RWPE1 (cell line): ENCODE results near the gene KSR1.
"Not testable (repeated sequence)": the region's sequence is repeated elsewhere in the genome, so short reads cannot be mapped to it uniquely, and the experiment has no call there.

ENCODE experiments used
- CTCF ChIA-PET: fragments of 350-600 bp; sonication (Branson Sonifier 250); formaldehyde crosslinking; extraction: SDS; loops from one replicate; lab custom pipeline; 2021; lab: Yijun Ruan, JAX
- POLR2A ChIA-PET: fragments of 400-600 bp; formaldehyde crosslinking; extraction: SDS; loops from one replicate; lab custom pipeline; 2020; ENCODE audit warnings: antibody characterized with exemption; ENCODE audit not compliant: low non-redundant PET; lab: Yijun Ruan, JAX
- DNase-seq: peaks from one replicate; pipeline ENCODE4 v3.0.0; 2012; ENCODE audit warnings: low spot score
- H3K27ac ChIP-seq: fragments of 450-650 bp; 2 replicates; pipeline ENCODE4 v1.5.1; 2017
- TF ChIP-seq, protein P1 (sequence below): fragments of 450-650 bp; conservative IDR thresholded peaks from 2 replicates; pipeline ENCODE4 v1.5.1; 2017; ENCODE audit warnings: low read depth, mild to moderate bottlenecking

The KSR1 gene

DNA sequence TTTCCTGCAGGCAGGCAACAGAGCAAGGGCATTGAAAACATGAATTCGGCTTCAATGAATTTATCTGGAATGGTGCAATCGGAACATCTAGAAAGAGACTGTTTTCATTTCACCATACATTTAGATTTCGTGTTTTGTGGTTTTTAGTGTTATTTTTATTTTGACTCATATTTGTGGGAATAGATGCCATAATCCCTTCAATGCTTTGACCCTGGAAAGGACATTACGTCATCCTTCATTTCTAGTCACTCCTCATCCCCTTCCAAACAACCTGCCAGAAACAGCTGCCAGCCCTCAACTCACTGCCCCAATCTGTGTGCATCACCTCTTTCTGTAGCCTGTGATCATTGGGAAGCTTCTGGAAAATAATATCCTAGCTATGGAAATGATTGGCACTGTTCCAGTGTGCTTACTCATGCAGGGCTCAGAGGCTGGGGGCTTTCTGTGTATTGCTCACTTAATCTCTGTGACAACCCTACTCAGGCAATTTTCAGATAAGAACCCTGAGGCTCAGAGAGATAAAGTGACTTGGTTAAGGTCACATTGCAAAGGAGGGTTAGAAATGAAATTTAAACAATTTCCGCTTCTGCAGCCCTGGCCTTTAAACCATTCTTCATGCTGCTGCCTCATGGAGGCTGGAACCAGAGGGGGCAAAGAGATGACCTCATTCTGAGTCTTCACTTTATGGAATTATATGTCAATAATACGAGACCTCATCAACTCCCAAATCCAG is 9.5 kb upstream of the KSR1 start:
- TF ChIP-seq, protein P1, sequence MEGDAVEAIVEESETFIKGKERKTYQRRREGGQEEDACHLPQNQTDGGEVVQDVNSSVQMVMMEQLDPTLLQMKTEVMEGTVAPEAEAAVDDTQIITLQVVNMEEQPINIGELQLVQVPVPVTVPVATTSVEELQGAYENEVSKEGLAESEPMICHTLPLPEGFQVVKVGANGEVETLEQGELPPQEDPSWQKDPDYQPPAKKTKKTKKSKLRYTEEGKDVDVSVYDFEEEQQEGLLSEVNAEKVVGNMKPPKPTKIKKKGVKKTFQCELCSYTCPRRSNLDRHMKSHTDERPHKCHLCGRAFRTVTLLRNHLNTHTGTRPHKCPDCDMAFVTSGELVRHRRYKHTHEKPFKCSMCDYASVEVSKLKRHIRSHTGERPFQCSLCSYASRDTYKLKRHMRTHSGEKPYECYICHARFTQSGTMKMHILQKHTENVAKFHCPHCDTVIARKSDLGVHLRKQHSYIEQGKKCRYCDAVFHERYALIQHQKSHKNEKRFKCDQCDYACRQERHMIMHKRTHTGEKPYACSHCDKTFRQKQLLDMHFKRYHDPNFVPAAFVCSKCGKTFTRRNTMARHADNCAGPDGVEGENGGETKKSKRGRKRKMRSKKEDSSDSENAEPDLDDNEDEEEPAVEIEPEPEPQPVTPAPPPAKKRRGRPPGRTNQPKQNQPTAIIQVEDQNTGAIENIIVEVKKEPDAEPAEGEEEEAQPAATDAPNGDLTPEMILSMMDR = no peak
- no peak overlapping the region for H3K27ac ChIP-seq
- POLR2A ChIA-PET = no interaction called here
- peak; percentile 25 for DNase-seq
- CTCF ChIA-PET = interaction anchor here (0.6 to 1.0 kb wide), 2 partner anchors 12 to 78 kb away, joined by 3 read pairs; no protein-coding TSS in a partner anchor

DNA sequence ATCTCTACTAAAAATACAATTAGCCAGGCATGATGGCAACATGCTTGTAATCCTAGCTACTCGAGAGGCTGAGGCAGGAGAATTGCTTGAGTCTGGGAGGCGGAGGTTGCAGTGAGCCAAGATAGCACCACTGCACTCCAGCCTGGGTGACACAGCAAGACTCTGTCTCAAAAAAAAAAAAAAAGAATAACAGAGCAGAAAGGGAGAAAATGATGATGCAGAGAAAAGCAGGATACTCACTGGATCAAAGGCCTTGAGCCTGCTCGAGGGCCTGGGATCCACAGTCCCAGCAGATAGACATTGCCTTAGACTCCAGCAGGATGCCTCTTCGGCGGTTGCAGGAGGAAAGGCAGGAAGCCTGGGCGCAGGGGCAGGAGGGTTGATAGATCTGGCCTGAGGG is 7.7 kb upstream of the KSR1 start:
- POLR2A ChIA-PET, H3K27ac ChIP-seq, CTCF ChIA-PET, DNase-seq: not testable (repeated sequence)

DNA sequence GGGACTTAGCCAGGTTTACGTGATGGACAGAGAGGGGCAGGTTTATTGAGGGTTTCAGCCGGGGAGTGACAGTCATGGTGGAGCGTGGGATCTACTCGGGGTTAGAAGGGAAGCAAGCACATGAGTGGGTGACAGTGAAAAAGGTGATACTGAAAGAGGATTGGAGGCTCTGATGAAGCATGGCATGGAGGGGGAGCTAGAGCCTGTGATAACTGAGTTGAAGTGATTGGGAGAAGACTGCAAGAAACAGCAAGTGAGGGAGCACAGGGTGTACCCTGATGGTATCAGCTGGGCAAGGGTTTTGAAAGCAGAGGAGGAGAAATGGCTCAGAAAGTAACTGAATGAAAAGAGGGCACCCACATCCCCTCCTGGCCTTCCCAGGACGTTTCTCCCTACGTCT is 6.7 kb upstream of the KSR1 start:
- POLR2A ChIA-PET = no interaction called here
- no peak overlapping the region for H3K27ac ChIP-seq
- TF ChIP-seq, protein P1 = no peak
- CTCF ChIA-PET = no interaction called here
- DNase-seq = no peak

DNA sequence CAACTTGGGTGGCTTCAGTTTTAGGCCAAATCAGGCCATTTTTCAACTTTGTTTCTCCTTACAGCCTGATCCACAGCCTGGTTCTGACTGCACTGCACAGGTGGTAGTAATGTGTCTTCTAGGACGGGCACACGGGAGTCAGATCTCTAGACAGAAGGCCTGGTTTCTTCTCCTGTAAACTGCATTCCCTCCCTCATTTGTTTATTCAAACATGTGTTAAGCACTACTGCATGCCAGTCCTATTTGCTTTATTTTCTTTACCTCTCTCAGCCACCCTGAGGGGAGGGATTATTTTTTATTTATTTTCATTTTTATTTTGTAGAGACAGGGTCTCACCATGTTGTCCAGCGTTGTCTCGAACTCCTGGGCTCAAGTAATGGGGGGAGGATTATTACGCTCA is 6.3 kb upstream of the KSR1 start:
- POLR2A ChIA-PET = no interaction called here
- no peak for DNase-seq
- no peak overlapping the region for H3K27ac ChIP-seq
- TF ChIP-seq, protein P1 = no peak
- CTCF ChIA-PET = no interaction called here

DNA sequence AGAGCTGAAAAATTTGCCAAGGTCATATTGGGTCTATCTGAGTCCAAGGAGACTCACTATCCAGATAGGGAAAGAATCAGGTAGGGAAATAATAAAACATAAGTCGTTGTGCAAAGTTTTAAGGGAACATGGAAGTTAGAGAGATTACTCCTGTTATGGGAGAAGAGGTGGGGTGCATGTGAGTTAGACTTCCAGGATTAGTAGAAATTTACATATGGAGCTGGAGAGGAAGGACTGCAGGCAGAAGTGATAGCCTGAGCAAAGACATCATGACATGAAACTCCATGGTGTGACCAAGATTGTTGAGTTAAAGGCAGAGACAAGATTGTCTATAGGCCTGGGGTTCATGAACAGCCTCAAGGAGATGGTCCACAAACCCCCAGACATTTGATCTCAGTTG is 5.8 kb upstream of the KSR1 start:
- H3K27ac ChIP-seq = no peak overlapping the region
- TF ChIP-seq, protein P1 = no peak
- DNase-seq = no peak
- ChIA-PET POLR2A (no interaction called here), CTCF (interaction anchor here (0.7 kb wide), 1 partner anchor 584 kb away, joined by 3 read pairs; no protein-coding TSS in a partner anchor)

DNA sequence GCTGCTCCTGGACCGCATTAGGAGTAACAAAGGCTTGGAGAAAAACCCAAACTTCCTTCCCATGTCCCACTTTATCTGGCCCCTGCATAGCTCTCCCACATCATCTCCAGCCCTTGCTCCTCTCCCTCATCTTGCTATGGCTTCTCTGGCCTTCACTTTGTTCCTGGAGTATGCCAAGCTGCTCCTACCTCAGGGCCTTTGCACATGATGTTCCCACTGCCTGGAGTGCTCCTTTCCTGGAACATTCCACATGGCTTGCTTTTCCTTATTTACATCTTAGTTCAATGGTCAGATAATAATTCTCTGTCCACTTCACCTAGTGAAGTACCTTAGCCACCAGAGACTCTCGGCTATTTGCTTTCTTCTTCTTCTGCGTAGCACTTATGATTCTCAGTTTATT is 4.3 kb upstream of the KSR1 start:
- DNase-seq = no peak
- H3K27ac ChIP-seq = no peak overlapping the region
- TF ChIP-seq, protein P1 = no peak
- ChIA-PET POLR2A (no interaction called here), CTCF (no interaction called here)

DNA sequence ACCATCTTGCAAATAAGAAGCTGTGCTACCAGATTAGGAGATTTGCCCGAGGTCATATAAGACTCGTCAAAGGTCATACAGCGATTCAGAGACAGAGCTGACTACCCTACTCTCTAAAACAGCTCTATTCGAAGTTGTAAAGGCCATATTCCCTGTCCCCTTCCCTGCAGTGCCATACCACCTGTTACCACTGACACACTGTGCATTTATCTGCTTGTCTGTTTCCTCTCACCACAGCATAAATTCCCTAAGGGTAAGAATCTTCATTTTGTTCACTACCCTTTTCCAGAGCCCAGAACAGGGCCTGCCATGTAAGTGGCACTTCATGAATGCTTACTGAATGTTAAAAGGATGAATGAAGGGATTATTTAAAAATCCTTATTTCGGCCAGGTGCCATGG is 3.4 kb upstream of the KSR1 start:
- CTCF ChIA-PET = no interaction called here
- no peak overlapping the region for H3K27ac ChIP-seq
- TF ChIP-seq, protein P1 = no peak
- POLR2A ChIA-PET = no interaction called here
- no peak for DNase-seq
